Right lobe of liver (tissue), 6 donors: ENCODE measurements around the gene GIMAP7. TPM values are rescaled to one million over a fixed set of nuclear protein-coding genes. Genes with fewer than 3 reads are reported as not detected.
A peak's percentile ranks its signal among the peaks of the same experiment; 100 is the strongest.

ENCODE experiments used
- ATAC-seq, 4 donors: fragments of 200-7000 bp; cut with Tn5 transposase; one replicate each; pipeline ENCODE4 v1.9.1; 2020; ENCODE audit warnings: mild to moderate bottlenecking in 4 of 4, moderate library complexity in 4 of 4
- DNase-seq, 3 donors: peaks; one replicate each; pipeline ENCODE4 v3.0.0-alpha.2; 2020
- H3K27ac ChIP-seq, 3 donors: fragments of 200-600 bp; one replicate each; pipeline ENCODE4 v1.8.0; 2022
- H3K27me3 ChIP-seq, 2 donors: fragments of 200-600 bp; one replicate each; pipeline ENCODE4 v1.8.0; 2022
- H3K36me3 ChIP-seq, 4 donors: fragments of 200-600 bp; sonication (generic) in 1 of 4; one replicate each; pipeline versions ENCODE4 v1.5.1 to v1.8.0; 2017 to 2022; ENCODE audit warnings: control low read depth in 1 of 4
- H3K4me1 ChIP-seq, 4 donors: fragments of 200-600 bp; sonication (generic) in 1 of 4; one replicate each; pipeline versions ENCODE4 v1.5.1 to v1.8.0; 2017 to 2022; ENCODE audit warnings: control low read depth in 1 of 4
- H3K4me3 ChIP-seq, 3 donors: fragments of 200-600 bp; one replicate each; pipeline ENCODE4 v1.8.0; 2022
- H3K9me3 ChIP-seq, 4 donors: fragments of 200-600 bp; sonication (generic) in 1 of 4; one replicate each; pipeline versions ENCODE4 v1.5.1 to v1.8.0; 2017 to 2022; ENCODE audit warnings: control low read depth in 1 of 4
- CTCF ChIP-seq, 4 donors: fragments of 200-600 bp in 3 of 4; fragments of 450-650 bp in 1 of 4; IDR thresholded peaks; one replicate each; pipeline versions ENCODE4 v1.5.1 to v1.8.0; 2016 to 2022; ENCODE audit warnings: antibody characterized with exemption in 4 of 4, mild to moderate bottlenecking in 2 of 4
- POLR2A ChIP-seq: fragments of 450-650 bp; IDR thresholded peaks from one replicate; pipeline ENCODE4 v1.6.1; 2017; ENCODE audit warnings: antibody characterized with exemption, mild to moderate bottlenecking
- WGBS: methylation state at CpG from one replicate; pipeline ENCODE4 v1.1.6; 2018; ENCODE audit warnings: low coverage, low lambda C conversion rate; ENCODE audit not compliant: insufficient coverage; ENCODE audit errors: missing lambda C conversion rate; 5-methylcytosine and 5-hydroxymethylcytosine counted together
- intact Hi-C, 2 donors: fragments of 100-400 bp; cut with DNase I; formaldehyde crosslinking; loops; one replicate each; pipeline versions ENCODE4 v1.11.2 to v1.14.1; 2022
- total RNA-seq, 6 experiments: library from RNA; depleted of rRNA in 2 of 6; stranded (reverse); fragments of >200 nt in 2 of 6; fragmentation: NEBNext Ultra II Directional in 3 of 6; extraction: Animal tissue kit (Norgen Biotek cat#: 25700) in 3 of 6; gene quantifications; one replicate each; pipeline versions ENCODE4 v1.1.0 to v1.2.4, GENCODE V29; 2016 to 2023
- donor health status: DM: no; HTN: yes; CAD: no.
- donor health status: DM: no; HTN: no; CAD: no.
- donor health status: DM: no; HTN: no; CAD: no.
- donor health status: DM: no; HTN: yes; CAD: no.
- donor health status: DM: no; HTN: yes; CAD: no.

The GIMAP7 gene
- total RNA-seq, 6 experiments from 2014 or later: 2.6 to 9.1 (median 6.0) TPM

- intact Hi-C loops: no loop called here
- 67% methylated on average over 1 of the region's 1 CpG for whole genome bisulfite sequencing
Measured at GRCh38 chr7:150531704-150532103, 17.0 kb downstream of the GIMAP7 start.

GRCh38 chr7:150538259-150538658, 23.6 kb downstream of the GIMAP7 start:
- Histone ChIP-seq H3K4me1 (no peaks in the 10 kb centered on the region), H3K27me3 (no peaks in the 10 kb centered on the region), H3K4me3 (no peak overlapping the region), H3K36me3 (no peaks in the 10 kb centered on the region), H3K27ac (no peak overlapping the region), H3K9me3 (peaks cover 0 to 6% (median under 1%) of the 10 kb centered on the region in 4 donors)
- no peak for TF ChIP-seq POLR2A
- TF ChIP-seq CTCF (IDR thresholded peaks at IDR 0.05): no peak
- no peak for ATAC-seq
- intact Hi-C loops: no loop called here
- WGBS: 90% methylated on average over 2 of the region's 2 CpGs
- DNase-seq: no peak

More at GRCh38 chr7:150531704-150532103, 17.0 kb downstream of the GIMAP7 start:
- no peak for TF ChIP-seq POLR2A
- TF ChIP-seq CTCF (IDR thresholded peaks at IDR 0.05): no peak
- Histone ChIP-seq H3K36me3 (no peaks in the 10 kb centered on the region), H3K9me3 (no peaks in the 10 kb centered on the region), H3K27ac (no peak overlapping the region), H3K4me1 (no peaks in the 10 kb centered on the region), H3K4me3 (no peak overlapping the region), H3K27me3 (no peaks in the 10 kb centered on the region)
- DNase-seq: no peak
- ATAC-seq: no peak

- Histone ChIP-seq H3K27ac (no peak overlapping the region), H3K36me3 (no peaks in the 10 kb centered on the region), H3K27me3 (no peaks in the 10 kb centered on the region), H3K4me1 (no peaks in the 10 kb centered on the region), H3K9me3 (peaks cover 0 to 6% (median 0%) of the 10 kb centered on the region in 4 donors), H3K4me3 (no peak overlapping the region)
- intact Hi-C loops: no loop called here
- DNase-seq: no peak
- no peak for TF ChIP-seq CTCF (IDR thresholded peaks at IDR 0.05)
- no peak for TF ChIP-seq POLR2A
- no peak for ATAC-seq
Measured at GRCh38 chr7:150553163-150553562, 38.5 kb downstream of the GIMAP7 start.

GRCh38 chr7:150556521-150557138, 42.0 kb downstream of the GIMAP7 start:
- DNase-seq (no peak), ATAC-seq (peak; percentile 53 to 80 (median 70))
- H3K27me3 ChIP-seq: no peaks in the 10 kb centered on the region
- no peak overlapping the region for H3K4me3 ChIP-seq
- WGBS: 22% methylated on average over 4 of the region's 4 CpGs
- H3K27ac ChIP-seq: no peak overlapping the region
- TF ChIP-seq POLR2A (no peak), CTCF (IDR thresholded peaks at IDR 0.05) (no peak)
- H3K9me3 ChIP-seq: no peaks in the 10 kb centered on the region
- intact Hi-C loops: no loop called here
- no peaks in the 10 kb centered on the region for H3K36me3 ChIP-seq
- H3K4me1 ChIP-seq: no peaks in the 10 kb centered on the region

GRCh38 chr7:150560486-150560885, 45.8 kb downstream of the GIMAP7 start:
- Histone ChIP-seq H3K27me3 (no peaks in the 10 kb centered on the region), H3K27ac (no peak overlapping the region), H3K4me3 (no peak overlapping the region), H3K9me3 (no peaks in the 10 kb centered on the region), H3K36me3 (no peaks in the 10 kb centered on the region), H3K4me1 (no peaks in the 10 kb centered on the region)
- DNase-seq (no peak), ATAC-seq (no peak)
- intact Hi-C loops: no loop called here
- no CpG with 5 or more reads among the region's 1 CpG for WGBS
- TF ChIP-seq CTCF (IDR thresholded peaks at IDR 0.05) (no peak), POLR2A (no peak)
